IMR-90 (cell line): ENCODE data around the gene IGSF9B. TPM values are rescaled to one million over a fixed set of nuclear protein-coding genes. Genes with fewer than 3 reads are reported as not detected.

Experiments used
- ATAC-seq: fragments of 200-7000 bp; cut with Tn5 transposase; 2 replicates; pipeline ENCODE4 v1.9.1; 2020; ENCODE audit warnings: low read depth, mild to moderate bottlenecking, moderate library complexity
- BruUV-seq: library from RNA; stranded (reverse); fragments of 400-500 nt; replicated peaks from 2 replicates; lab custom pipeline; 2021; lab: Mats Ljungman, UMichigan
- CTCF ChIA-PET: fragments of 300-600 bp; formaldehyde crosslinking; extraction: SDS; loops from one replicate; lab custom pipeline; 2021; ENCODE audit warnings: antibody characterized with exemption; lab: Yijun Ruan, JAX
- POLR2A ChIA-PET: fragments of 300-600 bp; sonication (Branson Sonifier 250); formaldehyde crosslinking; loops from one replicate; lab custom pipeline; 2022; ENCODE audit warnings: antibody characterized with exemption; ENCODE audit not compliant: unreplicated experiment; lab: Charles Lee
- DNase-seq: peaks from one replicate; pipeline ENCODE4 v3.0.0; 2013
- H2AFZ ChIP-seq: replicated peaks from 2 replicates; pipeline ENCODE3; 2013; ENCODE audit warnings: low read length, mild to moderate bottlenecking; ENCODE audit not compliant: poor library complexity
- H2AK5ac ChIP-seq: 2 replicates; pipeline ENCODE4 v1.6.1; 2013; ENCODE audit warnings: low read depth, low read length, inconsistent platforms
- H2AK9ac ChIP-seq: replicated peaks from 2 replicates; pipeline ENCODE3; 2013; ENCODE audit warnings: mild to moderate bottlenecking, low read depth, low read length, moderate library complexity; ENCODE audit not compliant: poor library complexity
- H2BK120ac ChIP-seq: 2 replicates; pipeline ENCODE4 v1.6.1; 2013; ENCODE audit warnings: low read depth, low read length, inconsistent platforms
- H2BK15ac ChIP-seq: 3 replicates; pipeline ENCODE4 v1.6.1; 2013; ENCODE audit warnings: low read depth, low read length, inconsistent platforms
- H2BK20ac ChIP-seq: 2 replicates; pipeline ENCODE4 v1.6.1; 2013; ENCODE audit warnings: low read depth, mild to moderate bottlenecking, inconsistent platforms, low read length, moderate library complexity
- H2BK5ac ChIP-seq: 2 replicates; pipeline ENCODE4 v1.6.1; 2013; ENCODE audit warnings: mild to moderate bottlenecking, low read depth, low read length, inconsistent platforms; ENCODE audit not compliant: poor library complexity, severe bottlenecking
- H3K14ac ChIP-seq: replicated peaks from 2 replicates; pipeline ENCODE4 v1.6.1; 2013; ENCODE audit warnings: low read depth, low read length, inconsistent platforms
- H3K18ac ChIP-seq: 2 replicates; pipeline ENCODE4 v1.6.1; 2013; ENCODE audit warnings: low read depth, low read length, control low read depth
- H3K23ac ChIP-seq: 2 replicates; pipeline ENCODE4 v1.6.1; 2013; ENCODE audit warnings: low read depth, low read length, inconsistent platforms
- H3K27ac ChIP-seq: 2 replicates; pipeline ENCODE4 v1.5.1; 2013; ENCODE audit warnings: mild to moderate bottlenecking, control low read depth, low read length; ENCODE audit not compliant: insufficient read depth
- H3K27me3 ChIP-seq: 2 replicates; pipeline ENCODE4 v1.6.1; 2013; ENCODE audit warnings: low read length; ENCODE audit not compliant: control insufficient read depth, insufficient read depth
- H3K36me3 ChIP-seq: 2 replicates; pipeline ENCODE4 v1.6.1; 2013; ENCODE audit warnings: low read length, mixed read lengths; ENCODE audit not compliant: control insufficient read depth, insufficient read depth
- H3K4ac ChIP-seq: 2 replicates; pipeline ENCODE4 v1.6.1; 2013; ENCODE audit warnings: low read depth, low read length, inconsistent platforms
- H3K4me1 ChIP-seq: 2 replicates; pipeline ENCODE4 v1.6.1; 2013; ENCODE audit warnings: low read length, mixed read lengths; ENCODE audit not compliant: control insufficient read depth, insufficient read depth
- H3K4me2 ChIP-seq: 2 replicates; pipeline ENCODE4 v1.6.1; 2013; ENCODE audit warnings: low read depth, mild to moderate bottlenecking, control low read depth, low read length, moderate library complexity
- H3K4me3 ChIP-seq: 2 replicates; pipeline ENCODE4 v1.5.1; 2013; ENCODE audit warnings: low read depth, mild to moderate bottlenecking, control low read depth, low read length, moderate library complexity; ENCODE audit not compliant: insufficient read depth
- H3K56ac ChIP-seq: 2 replicates; pipeline ENCODE4 v1.6.1; 2013; ENCODE audit warnings: low read length, inconsistent platforms; ENCODE audit not compliant: insufficient read depth; ENCODE audit errors: extremely low read depth
- H3K79me1 ChIP-seq, 2 experiments: 2 replicates each; pipeline ENCODE4 v1.6.1; 2013; ENCODE audit warnings: low read length in 2 of 2, inconsistent platforms in 1 of 2, low read depth in 1 of 2
- H3K9ac ChIP-seq: 2 replicates; pipeline ENCODE4 v1.6.1; 2013; ENCODE audit warnings: low read depth, low read length, control low read depth
- H3K9me1 ChIP-seq: 2 replicates; pipeline ENCODE4 v1.6.1; 2013; ENCODE audit warnings: low read length, inconsistent platforms; ENCODE audit not compliant: insufficient read depth
- H3K9me3 ChIP-seq: 2 replicates; pipeline ENCODE4 v1.6.1; 2013; ENCODE audit warnings: low read length; ENCODE audit not compliant: control insufficient read depth, insufficient read depth
- H4K20me1 ChIP-seq: 2 replicates; pipeline ENCODE4 v1.6.1; 2013; ENCODE audit warnings: low read length, inconsistent platforms; ENCODE audit not compliant: insufficient read depth
- H4K5ac ChIP-seq: 2 replicates; pipeline ENCODE4 v1.6.1; 2013; ENCODE audit warnings: mild to moderate bottlenecking, low read depth, low read length, control low read depth
- H4K8ac ChIP-seq, 2 experiments: 2 replicates each; pipeline ENCODE4 v1.6.1; 2013; ENCODE audit warnings: low read depth in 2 of 2, low read length in 2 of 2, control low read depth in 1 of 2, inconsistent platforms in 1 of 2
- H4K91ac ChIP-seq: 2 replicates; pipeline ENCODE4 v1.6.1; 2013; ENCODE audit warnings: low read depth, low read length, inconsistent platforms; ENCODE audit not compliant: insufficient read depth
- CHD1 ChIP-seq: IDR thresholded peaks from 2 replicates; pipeline ENCODE4 v1.6.1; 2012; ENCODE audit warnings: low read depth, low read length, improper control_type of control experiment
- MAFK ChIP-seq: IDR thresholded peaks from 2 replicates; pipeline ENCODE4 v1.6.1; 2012; ENCODE audit warnings: low read depth, low read length, improper control_type of control experiment
- MXI1 ChIP-seq: IDR thresholded peaks from 2 replicates; pipeline ENCODE4 v1.6.1; 2012; ENCODE audit warnings: low read depth, mild to moderate bottlenecking, low read length, moderate library complexity, borderline replicate concordance
- RFX5 ChIP-seq: IDR thresholded peaks from 2 replicates; pipeline ENCODE4 v1.8.0; 2012; ENCODE audit warnings: low read depth, mild to moderate bottlenecking, low read length, moderate library complexity
- WGBS, 2 experiments: methylation state at CpG; one replicate each; pipeline versions ENCODE4 v1.1.5 to v1.1.7; 2013; ENCODE audit warnings: missing lambda C conversion rate in 2 of 2; ENCODE audit not compliant: insufficient read length in 1 of 2; ENCODE audit errors: extremely low coverage in 2 of 2; 5-methylcytosine and 5-hydroxymethylcytosine counted together
- dilution Hi-C: fragments of 300-500 bp; cut with HindIII; formaldehyde crosslinking; loops from one replicate; pipeline ENCODE4 v1.14.3; 2018; ENCODE audit warnings: low sequenced_read_pairs; ENCODE audit not compliant: unreplicated experiment
- in situ Hi-C: fragments of 300-500 bp; cut with MboI; formaldehyde crosslinking; loops from 3 replicates; pipeline ENCODE4 v1.14.3; 2019; ENCODE audit warnings: low sequenced_read_pairs, inconsistent platforms, mixed read lengths
- intact Hi-C: fragments of 100-400 bp; cut with micrococcal nuclease; formaldehyde crosslinking; loops from 2 replicates; pipeline ENCODE4 v1.10.0; 2022
- polyA plus RNA-seq, 3 experiments: library from polyadenylated mRNA; depleted of rRNA; stranded (reverse); fragments of >200 nt; gene quantifications; 2 replicates each; pipeline ENCODE4 v1.2.3, GENCODE V29; 2012; ENCODE audit warnings: low replicate concordance in 1 of 3
- total RNA-seq: library from RNA; depleted of rRNA; stranded (reverse); fragments of >200 nt; gene quantifications from 2 replicates; pipeline ENCODE4 v1.2.3, GENCODE V29; 2012

The IGSF9B gene
- total and polyA plus RNA-seq, 2 of the 4 experiments (the other 2 are of a cell fraction) = under 0.01 to 0.10 TPM

GRCh38 chr11:133961890-133962289 lies 5.1 kb upstream of the IGSF9B start:
- Histone ChIP-seq H2BK5ac (no peak overlapping the region), H2BK15ac (no peak overlapping the region), H3K79me1 (no peaks in the 10 kb centered on the region), H3K4me1 (no peaks in the 10 kb centered on the region), H4K91ac (no peak overlapping the region), H4K8ac (no peak overlapping the region), H3K9me1 (no peaks in the 10 kb centered on the region), H3K9ac (no peak overlapping the region), H3K27me3 (peaks cover 14% of the 10 kb centered on the region), H3K4ac (no peak overlapping the region), H3K23ac (no peak overlapping the region), H2BK20ac (no peak overlapping the region), H3K36me3 (no peaks in the 10 kb centered on the region), H2AK9ac (no peak overlapping the region), H4K5ac (no peak overlapping the region), H2AFZ (no peak overlapping the region), H3K14ac (no peak overlapping the region), H3K9me3 (no peaks in the 10 kb centered on the region), H2BK120ac (no peak overlapping the region), H3K56ac (no peak overlapping the region), H3K4me3 (no peak overlapping the region), H3K18ac (no peak overlapping the region), H2AK5ac (no peak overlapping the region), H4K20me1 (no peaks in the 10 kb centered on the region), H3K4me2 (no peak overlapping the region), H3K27ac (no peak overlapping the region)
- DNase-seq (no peak), ATAC-seq (no peak)
- TF ChIP-seq CHD1 = no peak
- TF ChIP-seq MAFK = no peak
- TF ChIP-seq RFX5 = no peak
- no peak for TF ChIP-seq MXI1
- CTCF ChIA-PET = no interaction called here
- WGBS, 2 experiments = no CpG with 5 or more reads among the region's 8 CpGs
- POLR2A ChIA-PET = no interaction called here
- in situ Hi-C loops (no loop called here), intact Hi-C loops (no loop called here), dilution Hi-C loops (no loop called here)
- no TSS peak for BruUV-seq
